SU-DHL-6 (cell line): Measurements from ENCODE around the gene MAF.

Experiments used
- EZH2phosphoT487 ChIP-seq: fragments of 200-600 bp; sonication (generic), shearing (Covaris generic); conservative IDR thresholded peaks from 2 replicates; pipeline ENCODE4 v1.6.1; 2018; ENCODE audit warnings: mild to moderate bottlenecking, antibody characterized with exemption, low read length, moderate library complexity, mixed read lengths
- TF ChIP-seq, protein P1 (sequence below): fragments of 200-600 bp; sonication (generic); IDR thresholded peaks from one replicate; pipeline ENCODE4 v1.5.1; 2017; ENCODE audit warnings: antibody characterized with exemption, mild to moderate bottlenecking, low read length, moderate library complexity; ENCODE audit not compliant: insufficient read depth, poor library complexity, severe bottlenecking

- TF ChIP-seq, protein P1, sequence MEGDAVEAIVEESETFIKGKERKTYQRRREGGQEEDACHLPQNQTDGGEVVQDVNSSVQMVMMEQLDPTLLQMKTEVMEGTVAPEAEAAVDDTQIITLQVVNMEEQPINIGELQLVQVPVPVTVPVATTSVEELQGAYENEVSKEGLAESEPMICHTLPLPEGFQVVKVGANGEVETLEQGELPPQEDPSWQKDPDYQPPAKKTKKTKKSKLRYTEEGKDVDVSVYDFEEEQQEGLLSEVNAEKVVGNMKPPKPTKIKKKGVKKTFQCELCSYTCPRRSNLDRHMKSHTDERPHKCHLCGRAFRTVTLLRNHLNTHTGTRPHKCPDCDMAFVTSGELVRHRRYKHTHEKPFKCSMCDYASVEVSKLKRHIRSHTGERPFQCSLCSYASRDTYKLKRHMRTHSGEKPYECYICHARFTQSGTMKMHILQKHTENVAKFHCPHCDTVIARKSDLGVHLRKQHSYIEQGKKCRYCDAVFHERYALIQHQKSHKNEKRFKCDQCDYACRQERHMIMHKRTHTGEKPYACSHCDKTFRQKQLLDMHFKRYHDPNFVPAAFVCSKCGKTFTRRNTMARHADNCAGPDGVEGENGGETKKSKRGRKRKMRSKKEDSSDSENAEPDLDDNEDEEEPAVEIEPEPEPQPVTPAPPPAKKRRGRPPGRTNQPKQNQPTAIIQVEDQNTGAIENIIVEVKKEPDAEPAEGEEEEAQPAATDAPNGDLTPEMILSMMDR, result no peak
- TF ChIP-seq EZH2phosphoT487, result no peak
Observed at GRCh38 chr16:79593074-79593531, 7.4 kb downstream of the MAF start.
